Endothelial cell of umbilical vein (primary cell): Measurements from ENCODE around the gene LRRC59. TPM values are rescaled to one million over a fixed set of nuclear protein-coding genes. Genes with fewer than 3 reads are reported as not detected.
A peak's percentile ranks its signal among the peaks of the same experiment; 100 is the strongest.

Experiments
- BruUV-seq: library from RNA; stranded (reverse); fragments of 400-500 nt; replicated peaks from 2 replicates; lab custom pipeline; 2021; lab: Mats Ljungman, UMichigan
- CTCF ChIA-PET: fragments of 300-600, 350-600 bp; sonication (Branson Sonifier 250); formaldehyde crosslinking; loops from one replicate; lab custom pipeline; 2021; ENCODE audit warnings: antibody characterized with exemption, inconsistent platforms; lab: Charles Lee
- POLR2A ChIA-PET: fragments of 300-600, 350-600 bp; sonication (Branson Sonifier 250); formaldehyde crosslinking; loops from one replicate; lab custom pipeline; 2021; ENCODE audit warnings: antibody characterized with exemption, inconsistent platforms; lab: Charles Lee
- DNase-seq: peaks from one replicate; pipeline ENCODE4 v3.0.0-alpha.2; 2011; ENCODE audit warnings: low read depth, low spot score
- FAIRE-seq: peaks from 2 replicates; lab custom pipeline; 2011; peaks lifted over from hg19 to GRCh38; lab: Jason Lieb, UNC
- H2AFZ ChIP-seq: 2 replicates; pipeline ENCODE4 v1.6.0; 2012; ENCODE audit warnings: low read depth, low read length, control low read depth, inconsistent platforms
- H3K27ac ChIP-seq: 2 replicates; pipeline ENCODE4 v1.5.1; 2011; ENCODE audit warnings: low read depth, mild to moderate bottlenecking, control low read depth, low read length, moderate library complexity; ENCODE audit not compliant: insufficient read depth
- H3K27me3 ChIP-seq, 2 experiments: 2 replicates each; pipeline versions ENCODE4 v1.6.0 to v1.6.1; 2011; ENCODE audit warnings: low read length in 2 of 2, mixed read lengths in 1 of 2; ENCODE audit not compliant: control insufficient read depth in 2 of 2, insufficient read depth in 2 of 2
- H3K36me3 ChIP-seq, 2 experiments: 2 replicates in 1 of 2; 3 replicates in 1 of 2; pipeline ENCODE4 v1.5.1; 2011; ENCODE audit warnings: low read length in 2 of 2, mild to moderate bottlenecking in 1 of 2, moderate library complexity in 1 of 2; ENCODE audit not compliant: control insufficient read depth in 2 of 2, insufficient read depth in 2 of 2; ENCODE audit errors: extremely low read depth in 1 of 2
- H3K4me1 ChIP-seq: 3 replicates; pipeline ENCODE4 v1.5.1; 2011; ENCODE audit warnings: mild to moderate bottlenecking, low read length; ENCODE audit not compliant: control insufficient read depth, insufficient read depth; ENCODE audit errors: extremely low read depth
- H3K4me2 ChIP-seq: 2 replicates; pipeline ENCODE4 v1.6.1; 2011; ENCODE audit warnings: low read length, control low read depth, mixed read lengths; ENCODE audit not compliant: insufficient read depth
- H3K4me3 ChIP-seq, 3 experiments: fragments of 200-600 bp in 1 of 3; sonication (generic), shearing (Covaris generic) in 1 of 3; replicated peaks in 1 of 3; 2 replicates each; pipeline ENCODE4 v1.5.1; 2011 to 2016; ENCODE audit warnings: control low read depth in 3 of 3, low read length in 3 of 3, mild to moderate bottlenecking in 2 of 3, inconsistent platforms in 1 of 3, low read depth in 1 of 3, moderate library complexity in 1 of 3; ENCODE audit not compliant: insufficient read depth in 1 of 3
- H3K79me2 ChIP-seq: 2 replicates; pipeline ENCODE4 v1.6.0; 2012; ENCODE audit warnings: low read length, inconsistent platforms; ENCODE audit not compliant: control insufficient read depth, insufficient read depth
- H3K9ac ChIP-seq: replicated peaks from 2 replicates; pipeline ENCODE3; 2011; ENCODE audit warnings: low read length, control low read depth; ENCODE audit not compliant: insufficient read depth; ENCODE audit errors: extremely low read depth
- H3K9me1 ChIP-seq: replicated peaks from 3 replicates; pipeline ENCODE4 v1.6.0; 2011; ENCODE audit warnings: mild to moderate bottlenecking, low read length; ENCODE audit not compliant: control insufficient read depth, insufficient read depth; ENCODE audit errors: extremely low read depth
- H3K9me3 ChIP-seq: replicated peaks from 2 replicates; pipeline ENCODE4 v1.5.1; 2012; ENCODE audit warnings: low read length, inconsistent platforms; ENCODE audit not compliant: control insufficient read depth, insufficient read depth
- H4K20me1 ChIP-seq: replicated peaks from 2 replicates; pipeline ENCODE3; 2011; ENCODE audit warnings: mild to moderate bottlenecking, low read length; ENCODE audit not compliant: control insufficient read depth, insufficient read depth; ENCODE audit errors: extremely low read depth
- EZH2 ChIP-seq: IDR thresholded peaks from 2 replicates; pipeline ENCODE4 v1.6.1; 2012; ENCODE audit warnings: borderline replicate concordance, low read depth, mild to moderate bottlenecking, moderate library complexity, low read length, inconsistent platforms; ENCODE audit not compliant: severe bottlenecking
- FOS ChIP-seq: IDR thresholded peaks from 2 replicates; pipeline ENCODE4 v1.6.1; 2011; ENCODE audit warnings: mild to moderate bottlenecking, low read length, moderate library complexity, borderline replicate concordance; ENCODE audit not compliant: insufficient read depth
- GATA2 ChIP-seq: IDR thresholded peaks from 2 replicates; pipeline ENCODE4 v1.7.0; 2011; ENCODE audit warnings: low read depth, mild to moderate bottlenecking, moderate library complexity, mixed read lengths, low read length; ENCODE audit not compliant: insufficient read length, insufficient read depth
- JUN ChIP-seq: IDR thresholded peaks from 2 replicates; pipeline ENCODE4 v1.6.1; 2011; ENCODE audit warnings: borderline replicate concordance, low read depth; ENCODE audit not compliant: insufficient read length, insufficient read depth
- MYC ChIP-seq: IDR thresholded peaks from one replicate; pipeline ENCODE4 v1.6.1; 2011; ENCODE audit warnings: mild to moderate bottlenecking, low read depth, low read length
- POLR2A ChIP-seq: IDR thresholded peaks from 2 replicates; pipeline ENCODE4 v1.6.1; 2012; ENCODE audit warnings: low read depth, mild to moderate bottlenecking, control low read depth, low read length
- POLR2AphosphoS5 ChIP-seq: IDR thresholded peaks from 2 replicates; pipeline ENCODE4 v1.6.1; 2012; ENCODE audit warnings: low read depth, mild to moderate bottlenecking, control low read depth, low read length, moderate library complexity; ENCODE audit not compliant: insufficient read depth
- dilution Hi-C: fragments of 300-500 bp; cut with MboI; formaldehyde crosslinking; loops from one replicate; pipeline ENCODE4 v1.15.0; 2019; ENCODE audit warnings: low sequenced_read_pairs; ENCODE audit not compliant: extremely low pct_ligation_motif_present
- intact Hi-C: fragments of 100-400 bp; cut with micrococcal nuclease; formaldehyde crosslinking; loops from one replicate; pipeline ENCODE4 v1.10.0; 2022
- polyA plus RNA-seq, 4 experiments: library from polyadenylated mRNA; depleted of rRNA in 3 of 4; stranded (reverse) in 3 of 4; unstranded in 1 of 4; fragments of >200 nt; gene quantifications; 2 replicates each; pipeline versions ENCODE4 v1.2.1 to v1.2.3, GENCODE V29; 2011 to 2012; ENCODE audit warnings: missing spikeins in 1 of 4
- total RNA-seq: library from RNA; stranded (reverse); gene quantifications from 2 replicates; pipeline ENCODE4 v1.2.3, GENCODE V29; 2021
- TF ChIP-seq, protein P1 (sequence below): IDR thresholded peaks from 2 replicates; pipeline ENCODE4 v1.6.1; 2011; ENCODE audit not compliant: insufficient read depth, insufficient read length
- TF ChIP-seq, protein P2 (sequence below), 2 donors: IDR thresholded peaks; 1 replicate in 1 of 2; 2 replicates in 1 of 2; pipeline ENCODE4 v1.5.1; 2011; ENCODE audit warnings: low read length in 2 of 2, mild to moderate bottlenecking in 2 of 2, moderate library complexity in 2 of 2, control low read depth in 1 of 2, inconsistent platforms in 1 of 2, low read depth in 1 of 2; ENCODE audit not compliant: insufficient read depth in 1 of 2; ENCODE audit errors: extremely low read depth in 1 of 2

Gene LRRC59
- total and polyA plus RNA-seq, 2 donors (not counting 3 experiments of a cell fraction or from before 2014, with no cell fraction given), result 93.9 to 183 TPM

DNA sequence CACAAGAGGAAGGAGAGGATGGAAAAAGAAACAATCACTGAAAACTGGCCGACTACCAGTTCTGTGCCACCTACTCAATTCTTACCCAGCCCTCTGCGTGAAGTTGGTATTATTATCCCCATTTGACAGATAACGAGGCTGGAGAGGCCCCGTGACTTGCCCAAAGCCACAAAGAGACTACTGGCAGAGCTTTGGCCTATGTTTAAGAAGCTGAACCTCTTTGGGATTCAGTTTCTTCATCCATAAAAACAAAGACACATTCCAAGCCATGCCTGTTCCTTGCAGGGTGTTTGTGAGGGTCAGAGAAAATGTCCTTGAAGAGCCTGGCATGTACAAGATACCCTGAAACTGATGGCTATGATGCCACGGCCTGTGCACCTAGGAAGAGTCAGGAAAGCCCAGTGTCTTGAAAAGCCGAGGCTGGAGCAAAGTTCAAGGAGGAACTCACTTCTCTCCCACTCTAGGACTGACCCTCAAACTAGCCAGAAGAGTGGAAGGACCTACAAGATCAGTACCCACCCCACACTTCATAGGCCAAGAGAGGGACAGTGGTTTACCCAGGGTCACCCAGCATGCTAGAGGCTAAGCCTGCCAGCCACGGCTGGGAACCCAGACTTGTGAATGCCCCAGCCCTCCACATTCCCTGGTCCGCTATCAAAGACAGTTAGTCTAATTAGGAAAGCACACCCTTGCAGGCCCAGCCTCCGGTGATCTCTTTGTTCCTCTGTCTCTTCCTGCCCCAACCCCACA is 27.1 kb upstream of the LRRC59 start:
- Histone ChIP-seq H3K4me1 (peaks cover 41% of the 10 kb centered on the region), H3K9me3 (no peaks in the 10 kb centered on the region), H3K79me2 (no peaks in the 10 kb centered on the region), H2AFZ (peak overlapping the region; percentile 10), H3K9ac (no peak overlapping the region), H3K4me2 (peak overlapping the region; percentile 60), H3K9me1 (no peaks in the 10 kb centered on the region), H3K27ac (peak overlapping the region; percentile 35), H3K27me3 (no peaks in the 10 kb centered on the region), H3K36me3 (no peaks in the 10 kb centered on the region), H4K20me1 (no peaks in the 10 kb centered on the region), H3K4me3 (no peak overlapping the region)
- POLR2A ChIA-PET, result interaction anchor here (0.6 kb wide), 1 partner anchor 12 kb away, joined by 3 read pairs; no protein-coding TSS in a partner anchor
- intact Hi-C loops, result no loop called here
- TF ChIP-seq, protein P1, sequence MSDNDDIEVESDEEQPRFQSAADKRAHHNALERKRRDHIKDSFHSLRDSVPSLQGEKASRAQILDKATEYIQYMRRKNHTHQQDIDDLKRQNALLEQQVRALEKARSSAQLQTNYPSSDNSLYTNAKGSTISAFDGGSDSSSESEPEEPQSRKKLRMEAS, result no peak
- no peak for TF ChIP-seq POLR2AphosphoS5
- TF ChIP-seq JUN, result no peak
- no peak for TF ChIP-seq POLR2A
- TF ChIP-seq EZH2, result no peak
- TF ChIP-seq, protein P2, sequence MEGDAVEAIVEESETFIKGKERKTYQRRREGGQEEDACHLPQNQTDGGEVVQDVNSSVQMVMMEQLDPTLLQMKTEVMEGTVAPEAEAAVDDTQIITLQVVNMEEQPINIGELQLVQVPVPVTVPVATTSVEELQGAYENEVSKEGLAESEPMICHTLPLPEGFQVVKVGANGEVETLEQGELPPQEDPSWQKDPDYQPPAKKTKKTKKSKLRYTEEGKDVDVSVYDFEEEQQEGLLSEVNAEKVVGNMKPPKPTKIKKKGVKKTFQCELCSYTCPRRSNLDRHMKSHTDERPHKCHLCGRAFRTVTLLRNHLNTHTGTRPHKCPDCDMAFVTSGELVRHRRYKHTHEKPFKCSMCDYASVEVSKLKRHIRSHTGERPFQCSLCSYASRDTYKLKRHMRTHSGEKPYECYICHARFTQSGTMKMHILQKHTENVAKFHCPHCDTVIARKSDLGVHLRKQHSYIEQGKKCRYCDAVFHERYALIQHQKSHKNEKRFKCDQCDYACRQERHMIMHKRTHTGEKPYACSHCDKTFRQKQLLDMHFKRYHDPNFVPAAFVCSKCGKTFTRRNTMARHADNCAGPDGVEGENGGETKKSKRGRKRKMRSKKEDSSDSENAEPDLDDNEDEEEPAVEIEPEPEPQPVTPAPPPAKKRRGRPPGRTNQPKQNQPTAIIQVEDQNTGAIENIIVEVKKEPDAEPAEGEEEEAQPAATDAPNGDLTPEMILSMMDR (IDR thresholded peaks at IDR 0.05; ENCODE audit: extremely low read depth in 1 of 2, insufficient read depth in 1 of 2, low read depth in 1 of 2, low read length in 2 of 2), result no peak
- TF ChIP-seq MYC, result no peak
- no peak for TF ChIP-seq GATA2
- no peak for TF ChIP-seq FOS
- no peak for DNase-seq
- CTCF ChIA-PET, result interaction anchor here (0.6 to 1.5 kb wide), 3 partner anchors 11 to 55 kb away, joined by 3 to 5 read pairs (median 3); partner anchors contain the start of gene LRRC59
- dilution Hi-C loops, result no loop called here
- no peak for FAIRE-seq
- BruUV-seq, result no TSS peak
